GM21576 (cell line): ENCODE measurements around the gene DHDDS.
"Not testable (repeated sequence)": the region's sequence is repeated elsewhere in the genome, so short reads cannot be mapped to it uniquely, and the experiment has no call there.

Experiments
- ATAC-seq: cut with Tn5 transposase; IDR thresholded peaks from one replicate; pipeline ENCODE4 v1.9.1; 2021; ENCODE audit warnings: mild to moderate bottlenecking, moderate library complexity; ENCODE audit not compliant: unreplicated experiment

The DHDDS gene, protein sequence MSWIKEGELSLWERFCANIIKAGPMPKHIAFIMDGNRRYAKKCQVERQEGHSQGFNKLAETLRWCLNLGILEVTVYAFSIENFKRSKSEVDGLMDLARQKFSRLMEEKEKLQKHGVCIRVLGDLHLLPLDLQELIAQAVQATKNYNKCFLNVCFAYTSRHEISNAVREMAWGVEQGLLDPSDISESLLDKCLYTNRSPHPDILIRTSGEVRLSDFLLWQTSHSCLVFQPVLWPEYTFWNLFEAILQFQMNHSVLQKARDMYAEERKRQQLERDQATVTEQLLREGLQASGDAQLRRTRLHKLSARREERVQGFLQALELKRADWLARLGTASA

DNA sequence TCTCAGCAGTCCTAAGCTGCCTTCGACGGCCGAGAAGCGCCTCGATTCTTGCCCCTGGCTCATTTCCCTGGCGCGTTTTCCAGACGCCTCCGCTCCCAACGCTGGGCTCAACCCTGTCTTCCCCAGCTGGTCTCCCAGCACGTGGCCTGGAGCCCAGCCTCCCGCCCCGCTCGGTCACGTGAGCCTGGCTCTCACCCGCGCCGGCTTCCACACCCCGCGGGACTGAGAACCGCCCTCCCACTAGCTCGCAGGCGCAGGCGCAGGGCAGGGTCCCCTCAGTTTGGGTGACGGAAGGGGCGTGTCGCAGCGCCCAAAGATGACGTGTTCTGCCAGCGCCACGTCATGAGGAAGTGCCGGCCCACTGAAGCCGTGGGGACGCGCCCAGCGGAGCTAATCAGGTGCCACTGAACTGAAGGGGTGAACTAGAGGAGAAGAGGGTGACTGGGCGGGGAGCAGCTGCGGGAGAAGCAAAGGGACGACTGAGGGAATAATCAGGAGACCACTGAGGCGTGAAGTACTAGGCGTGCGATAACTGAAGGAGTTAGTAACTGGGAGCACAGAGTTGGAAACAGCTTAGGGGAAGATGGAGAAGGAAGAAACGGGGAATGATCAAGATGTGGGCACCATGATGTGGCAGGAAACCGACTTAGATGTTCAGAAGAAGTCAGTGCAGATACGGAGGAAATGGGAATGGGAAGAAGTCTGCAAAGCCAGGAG is at the start of gene DHDDS:
Gene DHDDS, plus strand, starts transcription at position 343 of the 717 bp plus-strand sequence. CDS start 625 bp downstream, outside the sequence.
- peak; percentile 91 for ATAC-seq

- no peak for ATAC-seq
Measured at GRCh38 chr1:26384076-26384475, 48.0 kb upstream of the DHDDS start.

DNA sequence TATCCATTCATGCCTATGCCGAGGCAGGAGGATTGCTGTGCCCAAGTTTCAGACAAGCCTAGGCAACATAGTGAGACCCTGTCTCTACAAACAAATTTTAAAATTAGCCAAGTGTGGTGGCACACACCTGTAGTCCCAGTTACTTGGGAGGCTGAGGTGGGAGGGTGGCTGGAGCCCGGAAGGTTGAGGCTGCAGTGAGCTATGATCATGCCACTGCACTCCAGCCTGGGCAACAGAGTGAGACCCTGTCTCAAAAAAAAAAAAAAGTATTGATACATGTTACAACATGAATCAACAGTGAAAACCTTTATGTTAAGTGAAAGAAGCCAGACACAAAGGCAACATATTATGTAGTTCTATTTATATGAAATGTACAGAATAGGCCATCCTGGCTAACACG is 47.1 kb upstream of the DHDDS start:
- ATAC-seq, result not testable (repeated sequence)

DNA sequence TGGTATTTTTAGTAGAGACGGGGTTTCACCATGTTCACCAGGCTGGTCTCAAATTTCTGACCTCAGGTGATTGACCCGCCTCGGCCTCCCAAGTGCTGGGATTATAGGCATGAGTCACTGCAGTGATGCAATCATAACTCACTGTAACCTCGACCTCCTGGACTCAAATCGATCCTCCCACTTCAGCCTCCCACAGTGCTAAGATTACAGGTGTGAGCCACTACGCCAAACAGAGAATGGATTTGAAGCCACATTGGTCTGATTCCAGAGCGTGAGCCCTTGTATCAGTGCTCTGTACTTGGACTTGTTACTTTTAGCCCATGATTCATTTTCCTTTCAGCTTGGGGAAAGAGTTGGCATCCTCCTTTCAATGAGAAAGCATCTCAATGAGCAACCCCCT is 44.7 kb upstream of the DHDDS start:
- ATAC-seq, result no peak

DNA sequence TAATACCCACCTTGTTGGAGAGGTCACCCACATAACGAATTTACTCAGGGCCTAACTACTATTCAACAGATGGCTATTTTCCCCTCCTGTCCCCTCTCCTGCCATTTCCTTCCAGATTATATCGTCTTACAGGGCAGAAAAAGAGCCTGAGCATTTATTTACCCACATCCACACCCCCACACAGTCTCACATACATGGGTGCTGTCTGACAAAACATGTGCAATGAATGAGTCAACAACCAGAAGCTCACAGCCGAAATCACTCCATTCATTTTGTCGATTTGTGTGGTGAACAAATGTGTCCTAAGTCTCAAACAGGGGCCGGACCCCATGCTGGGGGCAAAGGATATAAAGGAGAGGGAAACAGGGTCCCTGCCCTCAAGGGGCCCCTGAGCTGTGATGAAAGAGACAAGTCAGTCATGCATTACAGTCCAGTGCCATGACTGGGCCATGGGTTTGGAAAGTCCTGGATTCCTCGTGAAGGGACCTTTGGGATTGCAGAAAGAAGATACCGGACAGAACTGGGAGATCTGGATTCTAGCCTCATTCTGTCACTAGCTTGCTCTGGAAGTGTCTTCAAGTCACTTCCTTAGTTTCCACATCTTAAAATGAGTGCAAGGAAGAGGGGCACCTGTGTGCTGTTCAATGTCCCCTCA is 43.2 kb upstream of the DHDDS start:
- ATAC-seq, result no peak

GRCh38 chr1:26389604-26390247 is 42.4 kb upstream of the DHDDS start:
- no peak for ATAC-seq

DNA sequence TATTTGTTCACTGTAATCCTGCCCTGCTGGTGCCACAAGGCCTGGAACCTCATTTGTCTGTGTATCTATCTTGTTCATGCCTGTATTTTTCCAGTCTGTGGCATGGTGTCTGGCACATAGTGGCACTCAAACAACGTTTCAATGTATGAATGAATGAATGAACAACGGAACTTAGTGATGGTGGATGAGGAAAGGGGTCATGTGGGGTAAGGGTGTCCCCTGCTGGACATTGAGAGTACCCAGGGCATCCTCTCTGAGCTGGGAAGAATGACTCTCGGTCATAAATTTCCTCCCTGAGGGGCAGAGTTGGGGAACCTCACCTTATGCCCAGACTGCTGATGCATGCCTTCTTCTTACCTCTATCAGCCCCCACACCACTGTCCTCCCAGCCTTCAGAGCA is 40.7 kb upstream of the DHDDS start:
- ATAC-seq, result no peak

DNA sequence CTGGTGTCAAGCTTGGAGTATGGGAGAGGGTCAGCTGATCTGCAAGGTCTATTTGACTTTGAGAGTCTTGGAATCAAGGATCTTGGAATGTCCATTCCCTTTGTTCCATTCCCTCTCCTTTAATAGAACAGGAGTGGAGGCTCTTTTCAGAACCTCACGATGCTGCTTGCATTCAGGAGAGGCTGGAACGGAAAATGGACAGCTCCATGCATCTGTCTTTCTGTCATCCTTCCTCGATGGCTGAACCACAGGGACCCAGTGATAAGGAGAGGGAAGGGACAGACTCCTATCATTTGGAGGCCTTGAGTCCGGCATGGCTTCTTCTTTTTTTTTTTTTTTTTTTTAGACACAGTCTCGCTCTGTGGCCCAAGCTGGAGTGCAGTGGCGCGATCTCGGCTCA is 36.4 kb upstream of the DHDDS start:
- no peak for ATAC-seq

- no peak for ATAC-seq
Measured at GRCh38 chr1:26399034-26399433, 33.1 kb upstream of the DHDDS start.

DNA sequence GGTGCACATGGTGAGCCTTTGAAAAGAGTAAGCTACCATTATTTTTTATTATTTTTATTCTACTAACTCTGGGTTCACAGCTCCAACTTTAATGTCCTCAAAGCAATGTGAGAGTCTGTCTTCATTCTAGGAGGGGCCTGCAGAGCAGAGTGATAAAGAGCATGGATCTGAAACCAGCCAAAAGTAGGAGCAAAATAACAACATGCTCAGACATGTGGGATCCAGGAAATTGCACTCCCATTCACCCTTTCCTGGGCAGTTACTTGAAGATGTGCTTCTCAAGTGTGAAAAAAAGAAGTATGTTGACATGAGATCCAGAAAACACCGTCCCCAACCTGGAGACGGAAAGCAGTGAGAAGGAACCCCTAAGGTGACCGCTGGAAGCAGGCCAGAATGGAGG is 30.2 kb upstream of the DHDDS start:
- no peak for ATAC-seq

DNA sequence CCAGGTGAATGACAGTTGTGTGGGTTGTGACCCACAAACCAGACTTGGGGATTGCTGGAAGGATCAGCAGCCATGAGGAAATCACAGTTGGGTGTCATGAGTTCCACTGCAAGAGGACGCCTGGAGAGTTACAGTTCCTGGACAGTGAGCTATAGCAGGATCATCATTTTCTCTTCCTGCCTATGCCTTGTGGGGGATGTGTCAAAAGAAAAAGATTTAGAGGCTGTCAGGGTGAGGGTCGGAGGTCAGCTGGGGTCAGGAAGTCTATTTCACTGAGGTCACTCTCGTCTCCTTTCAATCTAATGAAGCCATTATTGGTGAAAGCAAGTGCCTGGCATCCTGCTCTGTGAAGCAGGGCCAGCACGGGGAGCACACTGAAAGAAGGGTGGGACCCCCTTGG is 28.5 kb upstream of the DHDDS start:
- no peak for ATAC-seq

GRCh38 chr1:26404641-26405040 is 27.5 kb upstream of the DHDDS start:
- no peak for ATAC-seq

DNA sequence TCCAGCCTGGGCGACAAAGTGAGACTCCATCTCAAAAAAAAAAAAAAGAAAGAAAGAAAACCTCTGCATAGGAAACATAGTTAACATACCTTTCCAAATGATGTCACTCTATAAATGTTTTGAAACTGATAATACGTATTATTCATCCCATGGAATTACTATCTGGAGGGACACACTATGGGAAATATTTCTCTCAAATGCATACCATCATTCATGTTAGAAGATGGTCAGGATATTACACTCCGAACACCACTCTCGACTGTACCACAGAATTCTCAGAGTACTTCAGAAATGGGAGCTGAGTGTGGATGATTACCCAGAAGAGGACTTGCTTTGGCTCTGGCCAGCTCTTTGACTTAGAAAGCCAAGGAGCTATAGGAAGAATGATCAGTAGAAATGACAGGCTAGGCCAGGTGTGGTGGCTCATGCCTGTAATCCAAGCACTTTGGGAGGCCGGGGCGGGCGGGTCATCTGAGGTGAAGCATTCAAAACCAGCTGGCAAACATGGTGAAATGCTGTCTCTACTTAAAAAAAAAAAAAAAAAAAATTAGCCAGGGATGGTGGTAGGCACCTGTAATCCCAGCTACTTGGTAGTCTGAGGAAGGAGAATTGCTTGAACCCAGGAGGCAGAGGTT is 26.7 kb upstream of the DHDDS start:
- no peak for ATAC-seq

DNA sequence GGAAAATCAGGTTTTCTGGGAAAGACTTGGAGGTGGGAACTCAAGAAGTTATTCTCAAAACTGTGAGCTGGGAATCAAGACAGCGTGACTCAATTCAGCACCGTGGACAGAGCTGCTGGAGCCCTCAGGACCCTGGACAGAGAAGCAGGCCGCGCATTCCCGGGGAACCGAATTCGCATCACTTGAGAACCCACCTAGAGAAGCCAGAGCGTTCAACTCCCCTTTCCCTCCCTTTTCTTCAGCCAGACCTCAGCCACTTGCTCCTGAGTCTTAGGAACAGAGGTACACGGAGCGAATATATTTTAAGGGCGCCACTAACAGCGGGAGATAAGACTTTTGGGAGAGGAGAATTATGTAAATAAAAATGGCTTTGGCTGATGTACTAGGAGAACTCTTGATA is 23.5 kb upstream of the DHDDS start:
- ATAC-seq, result no peak

- no peak for ATAC-seq
Measured at GRCh38 chr1:26409191-26409807, 22.8 kb upstream of the DHDDS start.

DNA sequence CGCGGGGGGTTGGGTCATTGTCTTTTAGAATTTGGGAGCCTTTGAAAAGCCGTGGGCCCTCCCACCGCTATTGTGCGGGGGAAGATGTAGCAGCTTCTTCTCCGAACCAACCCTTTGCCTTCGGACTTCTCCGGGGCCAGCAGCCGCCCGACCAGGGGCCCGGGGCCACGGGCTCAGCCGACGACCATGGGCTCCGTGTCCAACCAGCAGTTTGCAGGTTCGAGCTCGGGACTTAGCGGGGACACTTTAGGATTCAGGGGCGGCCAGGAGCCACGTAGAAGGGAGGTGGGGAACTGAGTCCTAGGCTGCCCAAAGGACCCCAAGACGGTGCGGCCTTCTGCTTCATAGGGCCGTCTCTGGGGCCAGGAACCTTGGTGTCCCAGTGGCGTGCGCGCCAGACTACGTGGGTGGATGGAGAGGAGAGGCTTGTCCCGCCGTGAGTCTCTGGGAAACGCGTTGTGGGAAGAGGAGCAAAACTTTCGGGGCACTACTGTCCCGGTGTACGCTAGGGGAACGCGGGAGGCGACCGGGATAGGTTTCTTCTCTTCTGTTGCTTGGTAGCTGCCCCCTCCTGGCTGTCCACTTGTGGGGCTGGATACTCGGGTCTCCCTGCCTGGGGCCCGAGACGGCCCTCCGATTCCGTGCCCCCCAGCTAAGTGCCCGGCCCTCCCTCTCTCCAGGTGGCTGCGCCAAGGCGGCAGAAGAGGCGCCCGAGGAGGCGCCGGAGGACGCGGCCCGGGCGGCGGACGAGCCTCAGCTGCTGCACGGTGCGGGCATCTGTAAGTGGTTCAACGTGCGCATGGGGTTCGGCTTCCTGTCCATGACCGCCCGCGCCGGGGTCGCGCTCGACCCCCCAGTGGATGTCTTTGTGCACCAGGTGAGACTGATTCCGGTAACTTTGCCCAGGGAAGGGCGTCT is 21.2 kb upstream of the DHDDS start, which contains the start of gene LIN28A:
Gene LIN28A, plus strand, starts transcription at position 112 of the 918 bp plus-strand sequence. Its CDS starts 75 bp downstream, at position 187.
- no peak for ATAC-seq

DNA sequence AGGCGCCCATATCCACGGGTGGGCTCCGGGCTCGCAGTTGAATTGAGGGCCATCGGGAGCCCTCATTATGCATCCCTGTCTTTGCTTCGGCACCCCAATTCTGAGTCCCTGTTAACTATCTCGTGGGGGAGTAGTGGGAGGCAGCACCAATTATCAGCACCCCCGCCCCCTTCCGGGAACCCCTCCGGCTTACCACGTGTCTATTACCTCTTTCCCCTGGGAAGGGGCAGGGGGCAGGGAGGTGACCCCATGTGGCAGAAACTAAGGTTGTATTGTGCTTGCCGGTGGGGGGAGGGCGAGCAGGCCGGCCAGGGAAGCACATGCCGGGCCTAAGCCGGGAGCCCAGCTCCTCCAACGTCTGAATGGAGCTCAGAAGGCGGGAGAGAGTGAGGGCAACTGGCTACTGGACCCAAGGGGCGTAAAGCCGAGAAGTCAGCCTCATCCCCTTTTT is 20.5 kb upstream of the DHDDS start:
- ATAC-seq, result no peak

GRCh38 chr1:26412180-26412840 is 19.8 kb upstream of the DHDDS start:
- ATAC-seq, result no peak

- ATAC-seq, result no peak
Measured at GRCh38 chr1:26413031-26413430, 19.1 kb upstream of the DHDDS start.
